Erythroblast (primary cell): ENCODE measurements around the gene GPR83.

Experiments used
- DNase-seq, 2 experiments: peaks; one replicate each; lab custom pipeline; 2025; lab: John Stamatoyannopoulos, UW
- GATA1 ChIP-seq: IDR thresholded peaks from 2 replicates; pipeline ENCODE4 v1.6.1; 2011; ENCODE audit warnings: low read depth, mild to moderate bottlenecking, control low read depth, low read length, moderate library complexity
- POLR2A ChIP-seq: IDR thresholded peaks from 2 replicates; pipeline ENCODE4 v1.6.1; 2011; ENCODE audit warnings: mild to moderate bottlenecking, low read length

Gene GPR83

DNA sequence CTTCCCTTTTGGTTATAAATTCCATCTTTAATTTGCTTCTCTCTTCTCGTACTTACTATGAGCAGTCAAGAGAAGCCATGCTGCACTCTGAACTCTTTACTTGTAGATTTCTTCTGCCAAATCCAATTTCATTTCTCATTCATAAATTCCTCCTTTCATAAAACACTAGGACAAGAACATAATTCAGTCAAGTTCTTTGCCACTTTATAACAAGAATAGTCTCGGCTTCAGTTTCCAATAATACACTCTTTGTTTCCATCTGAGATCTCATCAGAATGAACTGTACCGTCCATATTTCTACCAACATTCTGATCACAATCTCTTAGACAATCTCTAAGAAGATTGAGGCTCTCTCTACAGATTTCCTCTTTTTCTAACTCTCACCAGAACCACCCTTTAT is 71.7 kb downstream of the GPR83 start:
- no peak for DNase-seq
- TF ChIP-seq POLR2A, result no peak
- no peak for TF ChIP-seq GATA1

DNA sequence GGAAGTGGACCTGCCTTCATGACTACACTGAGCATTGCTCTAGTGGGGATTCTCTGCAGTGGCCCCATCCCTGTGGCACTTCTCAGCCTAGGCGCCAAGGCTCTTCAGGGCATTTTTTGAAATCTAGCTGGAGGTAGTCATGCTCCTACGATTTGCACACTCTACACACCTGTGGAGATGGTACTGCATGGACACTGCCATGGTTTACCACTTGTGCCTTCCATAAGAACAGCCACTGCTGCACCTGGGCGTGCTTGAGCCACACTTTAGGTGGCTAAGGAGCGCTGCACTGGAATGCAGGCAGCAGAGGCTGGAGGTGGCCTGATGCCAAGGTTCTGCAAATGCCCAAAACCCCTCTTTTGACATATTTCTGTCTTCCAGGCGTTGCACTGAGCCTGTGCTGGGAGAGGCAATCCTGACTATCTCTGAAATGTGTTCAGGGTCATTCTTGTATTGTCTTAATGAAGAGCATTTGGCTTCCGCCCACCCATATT is 72.6 kb downstream of the GPR83 start:
- DNase-seq, result no peak
- TF ChIP-seq GATA1, result no peak
- no peak for TF ChIP-seq POLR2A
